Activated CD8-positive, alpha-beta T cell treated with anti-CD3 and anti-CD28 coated beads for 36 hours (primary cell): ENCODE results near the gene NPTN. TPM values are rescaled to one million over a fixed set of nuclear protein-coding genes. Genes with fewer than 3 reads are reported as not detected.

Experiments used
- ATAC-seq: fragments of 200-7000 bp; cut with Tn5 transposase; one replicate; pipeline ENCODE4 v1.10.0; 2021; ENCODE audit warnings: mild to moderate bottlenecking, moderate library complexity
- CTCF ChIA-PET: fragments of 350-600 bp; sonication (Branson Sonifier 250); formaldehyde crosslinking; loops from one replicate; lab custom pipeline; 2021; ENCODE audit warnings: antibody characterized with exemption; lab: Charles Lee
- POLR2A ChIA-PET: fragments of 350-600 bp; sonication (Branson Sonifier 250); formaldehyde crosslinking; loops from one replicate; lab custom pipeline; 2021; ENCODE audit warnings: antibody characterized with exemption; lab: Charles Lee
- DNase-seq: peaks from one replicate; pipeline ENCODE4 v3.0.0-alpha.2; 2020
- H3K27ac Mint-ChIP-seq: one replicate; pipeline ENCODE4 v1.8.0; 2021; ENCODE audit warnings: mild to moderate bottlenecking, mixed read lengths
- H3K27me3 Mint-ChIP-seq: one replicate; pipeline ENCODE4 v1.8.0; 2021; ENCODE audit warnings: mixed read lengths
- H3K36me3 Mint-ChIP-seq: one replicate; pipeline ENCODE4 v1.8.0; 2021; ENCODE audit warnings: low read depth, mixed read lengths
- H3K4me1 Mint-ChIP-seq: one replicate; pipeline ENCODE4 v1.8.0; 2021; ENCODE audit warnings: low read depth, mixed read lengths
- H3K4me3 Mint-ChIP-seq: one replicate; pipeline ENCODE4 v1.8.0; 2021; ENCODE audit warnings: mild to moderate bottlenecking, moderate library complexity, mixed read lengths
- H3K9me3 Mint-ChIP-seq: one replicate; pipeline ENCODE4 v1.8.0; 2021; ENCODE audit warnings: mixed read lengths
- CTCF ChIP-seq: fragments of 200-600 bp; IDR thresholded peaks from one replicate; pipeline ENCODE4 v1.8.0; 2022; ENCODE audit warnings: antibody characterized with exemption, mild to moderate bottlenecking
- intact Hi-C: fragments of 100-400 bp; cut with micrococcal nuclease; formaldehyde crosslinking; loops from one replicate; pipeline ENCODE4 v1.10.0; 2022
- total RNA-seq, 2 experiments: library from RNA; stranded (reverse); gene quantifications; one replicate each; pipeline ENCODE4 v1.2.3, GENCODE V29; 2021

NPTN gene
- total RNA-seq, 2 experiments from 2014 or later, result 27.4 to 33.6 TPM

- POLR2A ChIA-PET, result no interaction called here
- intact Hi-C loops, result no loop called here
- Mint-ChIP-seq H3K4me1 (peaks cover 23% of the 10 kb centered on the region), H3K4me3 (no peak overlapping the region), H3K9me3 (no peaks in the 10 kb centered on the region), H3K27me3 (no peaks in the 10 kb centered on the region), H3K27ac (no peak overlapping the region), H3K36me3 (no peaks in the 10 kb centered on the region)
- DNase-seq (no peak), ATAC-seq (no peak)
- CTCF ChIA-PET, result interaction anchor here (1.3 kb wide), 1 partner anchor 39 kb away, joined by 3 read pairs; no protein-coding TSS in a partner anchor
- no peak for TF ChIP-seq CTCF
These were observed 36.1 kb downstream of the NPTN start for GRCh38 chr15:73597036-73597638.

- ChIA-PET CTCF (interaction anchor here (0.8 to 1.3 kb wide), 3 partner anchors 10 to 355 kb away, joined by 3 to 5 read pairs (median 3); no protein-coding TSS in a partner anchor), POLR2A (interaction anchor here (1.0 kb wide), 1 partner anchor 36 kb away, joined by 3 read pairs; no protein-coding TSS in a partner anchor)
- ATAC-seq, result no peak
- intact Hi-C loops, result no loop called here
- TF ChIP-seq CTCF, result no peak
- Mint-ChIP-seq H3K36me3 (peaks cover 7% of the 10 kb centered on the region), H3K9me3 (no peaks in the 10 kb centered on the region), H3K4me1 (peaks cover 23% of the 10 kb centered on the region), H3K4me3 (no peak overlapping the region), H3K27ac (no peak overlapping the region), H3K27me3 (no peaks in the 10 kb centered on the region)
- no peak for DNase-seq
These were observed 37.0 kb downstream of the NPTN start for GRCh38 chr15:73596174-73596573.

- POLR2A ChIA-PET, result interaction anchor here (1.6 kb wide), 1 partner anchor 13 kb away, joined by 3 read pairs; no protein-coding TSS in a partner anchor
- no peak for TF ChIP-seq CTCF
- DNase-seq (no peak), ATAC-seq (no peak)
- Mint-ChIP-seq H3K27ac (no peak overlapping the region), H3K9me3 (no peaks in the 10 kb centered on the region), H3K4me3 (no peak overlapping the region), H3K27me3 (no peaks in the 10 kb centered on the region), H3K36me3 (peaks cover 9% of the 10 kb centered on the region), H3K4me1 (peaks cover 17% of the 10 kb centered on the region)
- intact Hi-C loops, result no loop called here
- CTCF ChIA-PET, result interaction anchor here (1.6 kb wide), 1 partner anchor 43 kb away, joined by 7 read pairs; no protein-coding TSS in a partner anchor
These were observed 39.1 kb downstream of the NPTN start for GRCh38 chr15:73594109-73594508.

GRCh38 chr15:73593304-73594074, 39.7 kb downstream of the NPTN start:
- POLR2A ChIA-PET, result no interaction called here
- peaks cover 14% of the 10 kb centered on the region for H3K36me3 Mint-ChIP-seq

More at GRCh38 chr15:73593304-73594074, 39.7 kb downstream of the NPTN start:
- no peak for ATAC-seq
- Mint-ChIP-seq H3K4me3 (no peak overlapping the region), H3K27me3 (no peaks in the 10 kb centered on the region), H3K27ac (no peak overlapping the region), H3K9me3 (no peaks in the 10 kb centered on the region), H3K4me1 (peaks cover 16% of the 10 kb centered on the region)
- TF ChIP-seq CTCF, result no peak
- DNase-seq, result no peak
- intact Hi-C loops, result no loop called here
- CTCF ChIA-PET, result interaction anchor here (1.4 kb wide), 1 partner anchor 43 kb away, joined by 4 read pairs; no protein-coding TSS in a partner anchor
